ENCODE results near the gene FRAT2.

DNA sequence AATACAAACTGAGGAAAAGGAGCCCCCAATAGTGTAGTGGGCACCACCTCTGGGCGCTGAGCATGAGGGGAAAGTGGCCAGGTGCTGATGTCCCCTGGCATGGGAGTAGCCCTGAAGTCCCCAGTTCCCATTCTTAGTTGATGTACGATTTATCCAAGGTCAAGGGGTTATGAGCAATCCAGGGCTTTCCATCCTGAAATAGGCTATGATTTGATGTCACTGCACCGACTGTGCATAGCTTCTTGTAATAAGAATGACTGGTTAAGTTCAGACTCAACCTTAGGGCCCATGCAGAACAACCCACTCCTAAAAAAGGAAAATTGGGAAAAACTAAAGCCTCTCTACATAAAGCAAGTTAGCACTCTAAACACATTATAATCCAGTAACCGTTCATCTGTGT is 11.0 kb downstream of the FRAT2 start:
- TF ChIP-seq, protein P1, sequence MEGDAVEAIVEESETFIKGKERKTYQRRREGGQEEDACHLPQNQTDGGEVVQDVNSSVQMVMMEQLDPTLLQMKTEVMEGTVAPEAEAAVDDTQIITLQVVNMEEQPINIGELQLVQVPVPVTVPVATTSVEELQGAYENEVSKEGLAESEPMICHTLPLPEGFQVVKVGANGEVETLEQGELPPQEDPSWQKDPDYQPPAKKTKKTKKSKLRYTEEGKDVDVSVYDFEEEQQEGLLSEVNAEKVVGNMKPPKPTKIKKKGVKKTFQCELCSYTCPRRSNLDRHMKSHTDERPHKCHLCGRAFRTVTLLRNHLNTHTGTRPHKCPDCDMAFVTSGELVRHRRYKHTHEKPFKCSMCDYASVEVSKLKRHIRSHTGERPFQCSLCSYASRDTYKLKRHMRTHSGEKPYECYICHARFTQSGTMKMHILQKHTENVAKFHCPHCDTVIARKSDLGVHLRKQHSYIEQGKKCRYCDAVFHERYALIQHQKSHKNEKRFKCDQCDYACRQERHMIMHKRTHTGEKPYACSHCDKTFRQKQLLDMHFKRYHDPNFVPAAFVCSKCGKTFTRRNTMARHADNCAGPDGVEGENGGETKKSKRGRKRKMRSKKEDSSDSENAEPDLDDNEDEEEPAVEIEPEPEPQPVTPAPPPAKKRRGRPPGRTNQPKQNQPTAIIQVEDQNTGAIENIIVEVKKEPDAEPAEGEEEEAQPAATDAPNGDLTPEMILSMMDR (IDR thresholded peaks at IDR 0.05): no peak
- no peak for TF ChIP-seq POLR2A (IDR thresholded peaks at IDR 0.05)
